Effector memory CD4-positive, alpha-beta T cell (primary cell): ENCODE measurements around the gene SENP1.

Experiments
- DNase-seq, 3 donors: peaks; one replicate each; pipeline ENCODE4 v3.0.0-alpha.2; 2020
- H3K27ac ChIP-seq: 2 replicates; pipeline ENCODE4 v1.7.0; 2013; ENCODE audit warnings: mild to moderate bottlenecking, low read length, moderate library complexity; ENCODE audit not compliant: insufficient read depth, poor library complexity, severe bottlenecking
- H3K27me3 ChIP-seq: replicated peaks from 2 replicates; pipeline ENCODE4 v1.7.0; 2013; ENCODE audit warnings: mild to moderate bottlenecking, low read length; ENCODE audit not compliant: insufficient read depth, control insufficient read depth, poor library complexity, severe bottlenecking
- H3K36me3 ChIP-seq: 2 replicates; pipeline ENCODE4 v1.7.0; 2013; ENCODE audit warnings: mild to moderate bottlenecking, low read length, moderate library complexity; ENCODE audit not compliant: control insufficient read depth, insufficient read depth
- H3K4me1 ChIP-seq: 2 replicates; pipeline ENCODE4 v1.7.0; 2013; ENCODE audit warnings: low read length, mild to moderate bottlenecking; ENCODE audit not compliant: control insufficient read depth, insufficient read depth, poor library complexity, severe bottlenecking
- H3K4me3 ChIP-seq: 2 replicates; pipeline ENCODE4 v1.7.0; 2013; ENCODE audit warnings: low read length, low read depth, mild to moderate bottlenecking; ENCODE audit not compliant: insufficient read depth, poor library complexity, severe bottlenecking
- H3K9me3 ChIP-seq: 2 replicates; pipeline ENCODE4 v1.7.0; 2013; ENCODE audit warnings: mild to moderate bottlenecking, low read length, moderate library complexity; ENCODE audit not compliant: control insufficient read depth

SENP1 gene

GRCh38 chr12:48058771-48059170, 47.1 kb downstream of the SENP1 start:
- no peak overlapping the region for H3K4me3 ChIP-seq
- H3K9me3 ChIP-seq: no peaks in the 10 kb centered on the region
- peaks cover 42% of the 10 kb centered on the region for H3K36me3 ChIP-seq
- no peak for DNase-seq
- no peaks in the 10 kb centered on the region for H3K4me1 ChIP-seq
- no peak overlapping the region for H3K27ac ChIP-seq
- H3K27me3 ChIP-seq: no peaks in the 10 kb centered on the region

GRCh38 chr12:48054955-48055821, 50.7 kb downstream of the SENP1 start:
- Histone ChIP-seq H3K9me3 (no peaks in the 10 kb centered on the region), H3K27ac (no peak overlapping the region), H3K36me3 (peaks cover 9% of the 10 kb centered on the region), H3K4me3 (no peak overlapping the region), H3K27me3 (no peaks in the 10 kb centered on the region), H3K4me1 (no peaks in the 10 kb centered on the region)
- no peak for DNase-seq

GRCh38 chr12:48053883-48054282, 52.0 kb downstream of the SENP1 start:
- H3K4me1 ChIP-seq: no peaks in the 10 kb centered on the region
- no peaks in the 10 kb centered on the region for H3K27me3 ChIP-seq
- H3K36me3 ChIP-seq: peaks cover 10% of the 10 kb centered on the region
- no peak overlapping the region for H3K27ac ChIP-seq
- no peak overlapping the region for H3K4me3 ChIP-seq
- no peaks in the 10 kb centered on the region for H3K9me3 ChIP-seq
- no peak for DNase-seq

DNA sequence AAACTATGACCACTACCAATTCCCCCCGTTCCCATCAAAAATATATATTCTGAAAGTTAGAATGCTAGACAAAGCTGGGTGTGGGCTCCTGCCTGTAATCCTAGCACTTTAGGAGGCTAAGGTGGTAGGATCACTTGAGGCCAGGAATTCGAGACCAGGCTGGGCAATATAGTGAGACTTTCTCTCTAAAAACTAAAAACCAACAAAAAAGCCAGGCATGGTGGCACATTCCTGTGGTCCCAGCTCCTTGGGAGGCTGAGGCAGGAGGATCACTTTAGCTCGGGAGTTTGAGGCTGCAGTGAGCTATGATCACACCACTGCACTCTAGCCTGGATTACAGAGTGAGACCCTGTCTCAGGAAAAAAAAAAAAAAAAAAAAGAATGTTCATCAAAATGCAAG, 52.8 kb downstream of the SENP1 start:
- H3K9me3 ChIP-seq: no peaks in the 10 kb centered on the region
- DNase-seq: no peak
- peaks cover 17% of the 10 kb centered on the region for H3K36me3 ChIP-seq
- H3K4me1 ChIP-seq: no peaks in the 10 kb centered on the region
- H3K4me3 ChIP-seq: no peak overlapping the region
- H3K27ac ChIP-seq: no peak overlapping the region
- H3K27me3 ChIP-seq: no peaks in the 10 kb centered on the region

DNA sequence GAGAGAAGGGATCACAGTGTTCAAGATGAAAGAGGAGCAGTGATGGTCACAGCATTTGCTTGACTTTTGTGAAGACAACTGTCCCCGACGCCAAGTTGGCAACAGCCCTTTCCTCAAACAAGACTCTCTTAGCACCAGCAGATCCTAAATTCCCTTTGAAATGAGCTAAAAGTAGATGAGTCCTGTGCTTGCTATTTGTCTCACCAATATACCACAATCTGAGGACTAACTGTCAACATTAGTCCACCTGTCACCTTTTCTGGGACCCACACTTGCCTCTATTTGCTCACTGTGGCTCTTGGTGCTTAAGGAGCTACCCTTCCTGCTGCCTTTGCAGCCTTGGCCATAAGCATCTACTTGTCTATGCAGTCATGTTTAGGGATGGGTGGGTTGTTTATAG, 54.2 kb downstream of the SENP1 start:
- Histone ChIP-seq H3K27ac (no peak overlapping the region), H3K36me3 (peaks cover 31% of the 10 kb centered on the region), H3K9me3 (no peaks in the 10 kb centered on the region), H3K4me1 (no peaks in the 10 kb centered on the region), H3K27me3 (no peaks in the 10 kb centered on the region), H3K4me3 (no peak overlapping the region)
- no peak for DNase-seq

GRCh38 chr12:48050174-48050573, 55.7 kb downstream of the SENP1 start:
- H3K36me3 ChIP-seq: peaks cover 46% of the 10 kb centered on the region
- no peak overlapping the region for H3K27ac ChIP-seq
- H3K4me1 ChIP-seq: no peaks in the 10 kb centered on the region
- no peaks in the 10 kb centered on the region for H3K9me3 ChIP-seq
- H3K4me3 ChIP-seq: no peak overlapping the region
- DNase-seq: no peak
- H3K27me3 ChIP-seq: no peaks in the 10 kb centered on the region

- Histone ChIP-seq H3K9me3 (no peaks in the 10 kb centered on the region), H3K4me3 (no peak overlapping the region), H3K27me3 (no peaks in the 10 kb centered on the region), H3K27ac (no peak overlapping the region), H3K36me3 (peaks cover 58% of the 10 kb centered on the region), H3K4me1 (no peaks in the 10 kb centered on the region)
- DNase-seq: no peak
Observed at GRCh38 chr12:48045965-48046518, 59.8 kb downstream of the SENP1 start.

GRCh38 chr12:48045061-48045846, 60.6 kb downstream of the SENP1 start:
- no peaks in the 10 kb centered on the region for H3K27me3 ChIP-seq
- no peaks in the 10 kb centered on the region for H3K4me1 ChIP-seq
- peaks cover 57% of the 10 kb centered on the region for H3K36me3 ChIP-seq
- no peak overlapping the region for H3K27ac ChIP-seq
- H3K9me3 ChIP-seq: no peaks in the 10 kb centered on the region
- no peak overlapping the region for H3K4me3 ChIP-seq
- no peak for DNase-seq

DNA sequence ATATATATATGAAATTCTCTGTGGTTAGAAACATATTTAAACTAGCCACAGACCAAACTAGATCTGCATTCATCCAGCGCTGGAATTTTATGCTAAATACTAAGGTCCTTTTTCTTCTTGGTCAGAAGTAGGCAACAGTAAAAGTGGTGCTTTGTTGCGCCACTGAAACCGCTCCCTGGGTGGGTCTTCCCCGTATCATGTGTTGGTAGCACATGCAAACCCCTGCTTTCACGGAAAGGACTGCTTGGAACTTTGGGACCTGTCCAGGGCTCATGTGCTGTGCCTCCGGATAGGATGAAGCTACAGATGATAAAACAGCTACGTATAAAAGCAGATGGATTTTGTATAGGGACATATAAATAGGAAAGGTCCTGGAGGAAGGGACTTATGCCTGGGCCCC, 61.5 kb downstream of the SENP1 start:
- peaks cover 52% of the 10 kb centered on the region for H3K36me3 ChIP-seq
- H3K27me3 ChIP-seq: no peaks in the 10 kb centered on the region
- H3K9me3 ChIP-seq: no peaks in the 10 kb centered on the region
- no peak overlapping the region for H3K27ac ChIP-seq
- DNase-seq: no peak
- no peak overlapping the region for H3K4me3 ChIP-seq
- no peaks in the 10 kb centered on the region for H3K4me1 ChIP-seq

GRCh38 chr12:48043771-48044170, 62.1 kb downstream of the SENP1 start:
- H3K36me3 ChIP-seq: peaks cover 46% of the 10 kb centered on the region
- no peak overlapping the region for H3K27ac ChIP-seq
- no peaks in the 10 kb centered on the region for H3K4me1 ChIP-seq
- no peak for DNase-seq
- no peaks in the 10 kb centered on the region for H3K27me3 ChIP-seq
- no peak overlapping the region for H3K4me3 ChIP-seq
- no peaks in the 10 kb centered on the region for H3K9me3 ChIP-seq
